Measurements from ENCODE around the gene FAT1.

The FAT1 gene

DNA sequence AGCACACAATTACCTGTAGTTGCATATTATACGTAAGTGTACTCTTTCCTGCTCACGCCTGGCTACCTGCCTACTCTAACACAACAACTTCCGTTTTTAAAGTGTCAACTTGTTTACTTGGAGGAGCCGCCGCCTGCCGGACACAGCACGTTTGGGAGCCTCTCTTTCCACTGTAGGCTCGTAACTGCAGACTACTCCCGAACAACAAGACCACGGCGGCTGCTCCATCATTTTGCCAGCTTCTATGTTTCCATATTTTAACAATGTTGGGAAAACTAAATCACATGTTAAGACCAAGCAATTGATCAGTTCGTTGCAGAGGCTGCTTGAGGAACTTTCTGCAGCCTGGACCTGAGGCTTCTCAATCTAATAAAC, 169.1 kb downstream of the FAT1 start:
- Histone ChIP-seq H3K27me3 (ENCODE audit: control insufficient read depth in 5 of 5, insufficient read depth in 4 of 5, low read length in 5 of 5) (peaks cover 14 to 21% (median 17%) of the 10 kb centered on the region in 5 donors), H3K36me3 (ENCODE audit: control insufficient read depth in 5 of 5, insufficient read depth in 5 of 5, low read length in 5 of 5) (no peaks in the 10 kb centered on the region), H3K4me3 (ENCODE audit: low read depth in 1 of 5, low read length in 5 of 5) (peak overlapping the region in 1 of 5 donors; percentile 11), H3K9me3 (ENCODE audit: control insufficient read depth in 5 of 5, low read length in 5 of 5) (no peaks in the 10 kb centered on the region), H3K27ac (ENCODE audit: low read depth, low read length) (no peak overlapping the region), H3K9ac (ENCODE audit: low read length in 5 of 5) (no peak overlapping the region), H3K4me1 (ENCODE audit: control insufficient read depth in 5 of 5, insufficient read depth in 5 of 5, low read length in 5 of 5) (peaks cover 0 to 10% (median 6%) of the 10 kb centered on the region in 5 donors)

DNA sequence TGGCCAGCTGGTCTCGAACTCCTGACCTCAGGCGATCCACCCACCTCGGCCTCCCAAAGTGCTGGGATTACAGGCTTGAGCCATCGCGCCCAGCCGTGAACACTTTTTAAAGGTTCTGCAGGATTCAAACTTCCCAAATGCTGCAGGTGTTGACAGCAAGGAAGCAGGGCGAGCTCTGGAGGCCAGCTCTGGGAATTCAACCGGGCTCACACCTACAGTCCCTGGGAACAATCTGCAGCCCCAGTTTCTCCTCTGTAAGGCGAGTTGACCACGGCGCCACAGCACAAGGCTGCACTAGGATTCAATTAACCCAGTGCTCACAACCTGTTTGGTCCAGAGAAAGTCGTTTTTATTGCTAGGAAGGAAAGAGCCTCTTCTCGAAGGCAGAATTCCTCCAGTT, 169.9 kb downstream of the FAT1 start:
- H3K4me1 ChIP-seq (ENCODE audit: control insufficient read depth in 5 of 5, insufficient read depth in 5 of 5, low read length in 5 of 5): peaks cover 0 to 10% (median 6%) of the 10 kb centered on the region in 5 donors
- no peak overlapping the region for H3K9ac ChIP-seq (ENCODE audit: low read length in 5 of 5)
- H3K27me3 ChIP-seq (ENCODE audit: control insufficient read depth in 5 of 5, insufficient read depth in 4 of 5, low read length in 5 of 5): peaks cover 14 to 21% (median 17%) of the 10 kb centered on the region in 5 donors
- H3K4me3 ChIP-seq (ENCODE audit: low read depth in 1 of 5, low read length in 5 of 5): no peak overlapping the region
- H3K27ac ChIP-seq (ENCODE audit: low read depth, low read length): no peak overlapping the region
- no peaks in the 10 kb centered on the region for H3K9me3 ChIP-seq (ENCODE audit: control insufficient read depth in 5 of 5, low read length in 5 of 5)
- no peaks in the 10 kb centered on the region for H3K36me3 ChIP-seq (ENCODE audit: control insufficient read depth in 5 of 5, insufficient read depth in 5 of 5, low read length in 5 of 5)

DNA sequence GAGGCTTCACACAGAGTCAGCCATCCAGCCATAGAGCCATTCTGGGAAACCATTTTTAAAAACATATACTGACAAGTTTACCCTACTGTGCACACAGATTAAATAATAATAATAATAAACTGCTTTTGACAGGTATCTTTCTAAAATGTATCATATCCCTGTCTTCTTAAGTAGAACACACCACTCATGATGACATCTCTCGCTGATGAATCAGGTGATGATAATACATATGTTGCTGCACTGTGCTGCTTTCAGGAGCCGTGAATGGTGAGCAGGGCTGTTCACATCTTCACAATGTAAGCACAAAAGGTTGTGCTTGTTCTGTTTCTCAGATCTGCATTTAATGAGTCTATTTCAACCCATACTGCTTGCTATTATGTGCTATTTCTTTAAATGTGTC, 171.8 kb downstream of the FAT1 start:
- H3K4me1 ChIP-seq (ENCODE audit: control insufficient read depth in 5 of 5, insufficient read depth in 5 of 5, low read length in 5 of 5): peaks cover 0 to 10% (median 6%) of the 10 kb centered on the region in 5 donors
- no peak overlapping the region for H3K27ac ChIP-seq (ENCODE audit: low read depth, low read length)
- H3K27me3 ChIP-seq (ENCODE audit: control insufficient read depth in 5 of 5, insufficient read depth in 4 of 5, low read length in 5 of 5): peaks cover 14 to 22% (median 20%) of the 10 kb centered on the region in 5 donors
- H3K9ac ChIP-seq (ENCODE audit: low read length in 5 of 5): no peak overlapping the region
- no peaks in the 10 kb centered on the region for H3K36me3 ChIP-seq (ENCODE audit: control insufficient read depth in 5 of 5, insufficient read depth in 5 of 5, low read length in 5 of 5)
- H3K9me3 ChIP-seq (ENCODE audit: control insufficient read depth in 5 of 5, low read length in 5 of 5): peaks cover 0 to 3% (median 0%) of the 10 kb centered on the region in 5 donors
- H3K4me3 ChIP-seq (ENCODE audit: low read depth in 1 of 5, low read length in 5 of 5): no peak overlapping the region

DNA sequence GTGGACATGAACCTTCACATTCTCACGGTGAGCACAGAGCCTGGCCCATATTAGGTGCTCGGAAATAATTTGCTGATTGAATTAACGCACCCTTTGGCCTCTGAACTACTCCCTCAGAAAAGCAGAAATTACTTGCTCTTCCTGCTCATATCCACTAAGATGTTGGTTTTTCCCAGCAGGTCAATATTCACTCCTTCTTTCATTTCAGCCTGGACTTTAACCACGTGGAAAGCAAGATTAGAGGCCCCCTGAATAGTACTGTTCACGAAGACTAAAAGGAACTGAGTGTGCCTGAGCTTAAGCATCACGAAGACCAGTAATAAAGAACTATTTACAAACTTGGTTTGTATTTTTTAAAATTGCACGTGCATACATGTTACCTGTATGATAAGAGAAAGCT, 178.2 kb downstream of the FAT1 start:
- Histone ChIP-seq H3K4me1 (ENCODE audit: control insufficient read depth in 5 of 5, insufficient read depth in 5 of 5, low read length in 5 of 5) (no peaks in the 10 kb centered on the region), H3K4me3 (ENCODE audit: low read depth in 1 of 5, low read length in 5 of 5) (no peak overlapping the region), H3K27me3 (ENCODE audit: control insufficient read depth in 5 of 5, insufficient read depth in 4 of 5, low read length in 5 of 5) (peaks cover 0 to 8% (median 4%) of the 10 kb centered on the region in 5 donors), H3K27ac (ENCODE audit: low read depth, low read length) (no peak overlapping the region), H3K9me3 (ENCODE audit: control insufficient read depth in 5 of 5, low read length in 5 of 5) (peaks cover 0 to 16% (median 5%) of the 10 kb centered on the region in 5 donors), H3K9ac (ENCODE audit: low read length in 5 of 5) (no peak overlapping the region), H3K36me3 (ENCODE audit: control insufficient read depth in 5 of 5, insufficient read depth in 5 of 5, low read length in 5 of 5) (no peaks in the 10 kb centered on the region)

DNA sequence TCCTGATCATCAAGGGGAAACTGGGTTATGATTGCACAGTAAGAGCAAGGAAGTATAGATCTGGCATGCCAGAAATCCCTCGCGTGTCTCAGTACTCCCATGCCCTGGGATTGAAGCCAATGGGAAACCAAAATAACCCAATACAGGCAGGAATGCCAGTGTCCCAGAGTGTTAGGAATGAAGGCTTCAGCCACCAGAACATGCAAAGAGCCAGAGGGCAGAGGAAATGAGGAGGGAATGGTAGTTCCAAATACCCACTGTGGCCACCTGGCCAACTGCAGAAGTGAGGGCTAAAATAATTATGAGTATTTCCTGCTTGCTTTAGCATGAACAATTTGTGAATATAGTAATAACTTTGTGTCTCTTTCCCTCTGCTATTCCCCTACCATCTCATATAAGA, 180.4 kb downstream of the FAT1 start:
- Histone ChIP-seq H3K27ac (ENCODE audit: low read depth, low read length) (no peak overlapping the region), H3K36me3 (ENCODE audit: control insufficient read depth in 5 of 5, insufficient read depth in 5 of 5, low read length in 5 of 5) (no peaks in the 10 kb centered on the region), H3K4me1 (ENCODE audit: control insufficient read depth in 5 of 5, insufficient read depth in 5 of 5, low read length in 5 of 5) (no peaks in the 10 kb centered on the region), H3K9ac (ENCODE audit: low read length in 5 of 5) (no peak overlapping the region), H3K27me3 (ENCODE audit: control insufficient read depth in 5 of 5, insufficient read depth in 4 of 5, low read length in 5 of 5) (peaks cover 0 to 8% (median 4%) of the 10 kb centered on the region in 5 donors), H3K9me3 (ENCODE audit: control insufficient read depth in 5 of 5, low read length in 5 of 5) (peaks cover 0 to 20% (median 5%) of the 10 kb centered on the region in 5 donors), H3K4me3 (ENCODE audit: low read depth in 1 of 5, low read length in 5 of 5) (no peak overlapping the region)

DNA sequence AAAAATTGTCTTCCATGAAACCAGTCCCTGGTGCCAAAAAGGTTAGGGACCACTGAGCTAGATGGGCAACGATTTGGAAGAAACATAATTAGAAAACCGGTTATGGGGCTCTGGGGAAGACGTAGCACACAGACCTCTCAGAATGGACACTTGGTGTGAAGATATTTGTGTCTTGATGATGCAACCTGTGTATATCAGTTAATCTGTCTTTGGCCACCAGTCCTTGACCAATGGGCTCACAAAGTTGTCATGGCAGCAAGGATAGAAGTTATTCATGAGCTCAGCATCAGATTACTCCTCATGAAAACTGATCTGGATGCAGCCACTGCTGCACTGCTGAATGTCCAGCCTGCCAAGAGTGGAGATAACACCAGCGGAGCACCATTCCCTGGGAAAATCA, 181.9 kb downstream of the FAT1 start:
- Histone ChIP-seq H3K4me3 (ENCODE audit: low read depth in 1 of 5, low read length in 5 of 5) (no peak overlapping the region), H3K27me3 (ENCODE audit: control insufficient read depth in 5 of 5, insufficient read depth in 4 of 5, low read length in 5 of 5) (peaks cover 0 to 5% (median 0%) of the 10 kb centered on the region in 5 donors), H3K27ac (ENCODE audit: low read depth, low read length) (no peak overlapping the region), H3K4me1 (ENCODE audit: control insufficient read depth in 5 of 5, insufficient read depth in 5 of 5, low read length in 5 of 5) (no peaks in the 10 kb centered on the region), H3K9me3 (ENCODE audit: control insufficient read depth in 5 of 5, low read length in 5 of 5) (peaks cover 0 to 18% (median 5%) of the 10 kb centered on the region in 5 donors), H3K9ac (ENCODE audit: low read length in 5 of 5) (no peak overlapping the region), H3K36me3 (ENCODE audit: control insufficient read depth in 5 of 5, insufficient read depth in 5 of 5, low read length in 5 of 5) (no peaks in the 10 kb centered on the region)

DNA sequence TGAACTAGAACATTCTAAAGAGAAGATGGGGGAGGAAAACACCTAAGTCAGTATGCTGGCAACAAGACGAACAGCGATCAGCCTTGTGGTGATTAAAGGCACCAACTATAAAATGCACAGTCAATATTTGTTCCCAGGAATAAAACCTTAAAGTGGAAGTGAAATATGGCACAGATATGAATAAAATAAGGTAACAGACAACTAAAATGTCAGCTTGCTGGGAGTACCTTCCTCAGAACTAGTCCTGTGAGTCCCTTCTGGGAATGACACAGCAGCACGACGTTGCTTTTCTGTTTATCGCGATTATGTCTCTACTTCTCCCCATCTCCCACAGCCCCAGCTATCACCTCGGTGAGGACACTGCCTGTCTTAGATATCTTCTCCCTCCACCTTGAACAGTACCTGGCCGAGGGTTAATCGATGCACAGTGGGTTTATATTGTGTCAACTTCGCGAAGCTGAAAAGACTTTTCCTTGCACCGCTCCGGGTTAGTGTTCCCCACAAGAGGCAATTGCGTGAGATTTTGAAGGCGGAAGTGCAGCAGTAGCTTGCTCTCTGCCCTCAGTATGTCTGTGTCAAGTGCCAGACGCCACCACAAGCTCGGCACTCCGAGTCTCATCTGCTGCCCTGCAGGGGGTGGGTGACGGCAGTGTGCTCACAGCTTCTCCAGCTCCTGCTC, 185.7 kb downstream of the FAT1 start:
- Histone ChIP-seq H3K4me1 (ENCODE audit: control insufficient read depth in 5 of 5, insufficient read depth in 5 of 5, low read length in 5 of 5) (no peaks in the 10 kb centered on the region), H3K36me3 (ENCODE audit: control insufficient read depth in 5 of 5, insufficient read depth in 5 of 5, low read length in 5 of 5) (no peaks in the 10 kb centered on the region), H3K27ac (ENCODE audit: low read depth, low read length) (no peak overlapping the region), H3K9me3 (ENCODE audit: control insufficient read depth in 5 of 5, low read length in 5 of 5) (peaks cover 0 to 11% (median 7%) of the 10 kb centered on the region in 5 donors), H3K9ac (ENCODE audit: low read length in 5 of 5) (no peak overlapping the region), H3K4me3 (ENCODE audit: low read depth in 1 of 5, low read length in 5 of 5) (no peak overlapping the region), H3K27me3 (ENCODE audit: control insufficient read depth in 5 of 5, insufficient read depth in 4 of 5, low read length in 5 of 5) (peaks cover 0 to 3% (median 0%) of the 10 kb centered on the region in 5 donors)
